ENCODE measurements around the gene TPBG. TPM values are rescaled to one million over a fixed set of nuclear protein-coding genes. Genes with fewer than 3 reads are reported as not detected.

Gene TPBG
- total and polyA plus RNA-seq, 2 of the 4 experiments (the other 2 are of a cell fraction) = 19.7 to 71.7 TPM

DNA sequence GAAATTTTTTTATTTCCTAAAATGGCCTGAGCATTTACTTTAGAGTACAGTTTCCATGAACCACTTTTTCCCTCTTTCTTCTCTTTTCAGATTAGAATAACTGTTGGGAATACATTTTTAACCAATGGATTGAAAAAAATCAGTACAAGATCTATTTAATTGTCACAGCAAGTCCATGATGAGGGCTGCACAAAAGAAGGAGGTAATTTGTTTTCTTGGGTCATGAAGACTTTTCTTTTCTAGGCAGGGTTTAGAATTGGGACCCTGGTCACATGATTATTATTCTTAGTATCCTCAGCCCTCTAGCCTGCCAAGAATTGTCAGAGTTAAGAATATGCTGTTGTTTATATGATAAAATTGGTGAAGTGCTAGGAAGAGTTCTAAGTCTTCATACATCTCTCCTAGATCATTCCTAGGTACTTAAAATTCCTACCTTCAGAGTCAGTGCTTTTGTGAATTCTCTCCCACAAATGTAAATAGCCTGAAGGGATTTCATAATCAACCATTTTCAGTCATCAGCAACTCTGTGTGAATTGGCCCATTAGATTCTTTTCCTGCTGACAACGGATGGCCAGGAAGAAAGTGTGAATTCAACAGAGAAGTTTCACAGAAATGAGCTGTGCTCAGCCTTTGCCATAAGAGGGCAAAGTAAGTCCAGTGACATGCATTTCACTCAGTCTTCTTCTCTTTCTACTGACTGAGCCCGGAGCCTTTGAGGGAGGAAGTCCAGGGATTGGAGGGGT lies 32.4 kb upstream of the TPBG start:
- H3K27ac ChIP-seq (ENCODE audit: insufficient read depth, low read length) = no peak overlapping the region
- ATAC-seq (ENCODE audit: low read depth) (peak; percentile 83), DNase-seq (peak; percentile 42)
- in situ Hi-C loops (cut with MboI; ENCODE audit: low sequenced_read_pairs) (no loop called here), intact Hi-C loops (cut with micrococcal nuclease) (loop anchor here (1.0 kb wide), 1 partner anchor 726 kb away; no protein-coding TSS in a partner anchor), dilution Hi-C loops (cut with HindIII; ENCODE audit: low sequenced_read_pairs, unreplicated experiment) (no loop called here)
- H3K79me1 ChIP-seq (ENCODE audit: low read depth in 1 of 2, low read length in 2 of 2) = no peaks in the 10 kb centered on the region
- H4K91ac ChIP-seq (ENCODE audit: insufficient read depth, low read depth, low read length) = no peak overlapping the region
- no peak overlapping the region for H3K4ac ChIP-seq (ENCODE audit: low read depth, low read length)
- no peaks in the 10 kb centered on the region for H3K4me1 ChIP-seq (ENCODE audit: control insufficient read depth, insufficient read depth, low read length)
- no peak overlapping the region for H3K18ac ChIP-seq (ENCODE audit: low read depth, low read length)
- no peak overlapping the region for H2BK20ac ChIP-seq (ENCODE audit: low read depth, low read length)
- H2AFZ ChIP-seq (replicated peaks; ENCODE audit: low read length, poor library complexity) = peak overlapping the region; percentile 9
- H3K4me3 ChIP-seq (ENCODE audit: insufficient read depth, low read depth, low read length) = no peak overlapping the region
- H2BK5ac ChIP-seq (ENCODE audit: low read depth, low read length, poor library complexity, severe bottlenecking) = no peak overlapping the region
- 0 out of 2 replicates have a peak overlapping the region, but pooled peaks have one; percentile 2 for H3K4me2 ChIP-seq (ENCODE audit: low read depth, low read length)
- H3K14ac ChIP-seq (replicated peaks; ENCODE audit: low read depth, low read length) = peak overlapping the region; percentile 50; the same call in 1 of the 2 replicates
- H3K23ac ChIP-seq (ENCODE audit: low read depth, low read length) = no peak overlapping the region
- no peaks in the 10 kb centered on the region for H3K9me3 ChIP-seq (ENCODE audit: control insufficient read depth, insufficient read depth, low read length)
- H3K27me3 ChIP-seq (ENCODE audit: control insufficient read depth, insufficient read depth, low read length) = peaks cover 6% of the 10 kb centered on the region
- no peak overlapping the region for H4K5ac ChIP-seq (ENCODE audit: low read depth, low read length)
- H3K36me3 ChIP-seq (ENCODE audit: control insufficient read depth, insufficient read depth, low read length) = no peaks in the 10 kb centered on the region
- H2AK5ac ChIP-seq (ENCODE audit: low read depth, low read length) = no peak overlapping the region
- CTCF ChIA-PET = interaction anchor here (0.6 kb wide), 1 partner anchor 718 kb away, joined by 4 read pairs; no protein-coding TSS in a partner anchor
- WGBS, 2 experiments (ENCODE audit: extremely low coverage in 2 of 2, insufficient read length in 1 of 2) = no CpG with 5 or more reads among the region's 2 CpGs
- POLR2A ChIA-PET (ENCODE audit: unreplicated experiment) = no interaction called here
- no peak overlapping the region for H3K9ac ChIP-seq (ENCODE audit: low read depth, low read length)
- no TSS peak for BruUV-seq (replicated peaks)
- H4K20me1 ChIP-seq (ENCODE audit: insufficient read depth, low read length) = no peaks in the 10 kb centered on the region
- H3K9me1 ChIP-seq (ENCODE audit: insufficient read depth, low read length) = no peaks in the 10 kb centered on the region
- H4K8ac ChIP-seq (ENCODE audit: low read depth in 2 of 2, low read length in 2 of 2) = no peak overlapping the region; a peak in 1 of 4 replicates
- no peak overlapping the region for H2BK120ac ChIP-seq (ENCODE audit: low read depth, low read length)
- no peak overlapping the region for H2AK9ac ChIP-seq (replicated peaks; ENCODE audit: low read depth, low read length, poor library complexity)
- no peak overlapping the region for H3K56ac ChIP-seq (ENCODE audit: extremely low read depth, insufficient read depth, low read length)
- H2BK15ac ChIP-seq (ENCODE audit: low read depth, low read length) = 0 out of 3 replicates have a peak overlapping the region, but pooled peaks have one; percentile 2
- TF ChIP-seq CHD1 (IDR thresholded peaks at IDR 0.05; ENCODE audit: low read depth, low read length) (no peak), NFE2L2 (IDR thresholded peaks at IDR 0.05; ENCODE audit: low read depth, low read length) (no peak), MXI1 (IDR thresholded peaks at IDR 0.05; ENCODE audit: borderline replicate concordance, low read depth, low read length) (no peak), MAFK (IDR thresholded peaks at IDR 0.05; ENCODE audit: low read depth, low read length) (no peak), CEBPB (IDR thresholded peaks at IDR 0.05; ENCODE audit: low read depth, low read length) (0 out of 2 replicates have a peak, but pooled peaks have one; percentile 23), MAZ (IDR thresholded peaks at IDR 0.05; ENCODE audit: borderline replicate concordance, low read depth, low read length) (no peak), ELK1 (IDR thresholded peaks at IDR 0.05; ENCODE audit: borderline replicate concordance, low read depth, low read length) (no peak), USF2 (IDR thresholded peaks at IDR 0.05; ENCODE audit: low read depth, low read length) (no peak), RCOR1 (IDR thresholded peaks at IDR 0.05; ENCODE audit: insufficient replicate concordance, low read length) (no peak), FOS (IDR thresholded peaks at IDR 0.05; ENCODE audit: low read depth, low read length) (no peak), RAD21 (IDR thresholded peaks at IDR 0.05; ENCODE audit: low read length) (peak; percentile 54), CTCF (conservative IDR thresholded peaks at IDR 0.05; ENCODE audit: low read depth, low read length) (peak; percentile 38), SMC3 (IDR thresholded peaks at IDR 0.05; ENCODE audit: low read depth, low read length) (peak; percentile 31; the same call in 1 of the 2 replicates), RFX5 (IDR thresholded peaks at IDR 0.05; ENCODE audit: low read depth, low read length) (no peak)
